Measurements from ENCODE around the gene FIGNL2. TPM values are rescaled to one million over a fixed set of nuclear protein-coding genes. Genes with fewer than 3 reads are reported as not detected.

Gene FIGNL2
- polyA plus RNA-seq, 1 experiment = 0.26 TPM

DNA sequence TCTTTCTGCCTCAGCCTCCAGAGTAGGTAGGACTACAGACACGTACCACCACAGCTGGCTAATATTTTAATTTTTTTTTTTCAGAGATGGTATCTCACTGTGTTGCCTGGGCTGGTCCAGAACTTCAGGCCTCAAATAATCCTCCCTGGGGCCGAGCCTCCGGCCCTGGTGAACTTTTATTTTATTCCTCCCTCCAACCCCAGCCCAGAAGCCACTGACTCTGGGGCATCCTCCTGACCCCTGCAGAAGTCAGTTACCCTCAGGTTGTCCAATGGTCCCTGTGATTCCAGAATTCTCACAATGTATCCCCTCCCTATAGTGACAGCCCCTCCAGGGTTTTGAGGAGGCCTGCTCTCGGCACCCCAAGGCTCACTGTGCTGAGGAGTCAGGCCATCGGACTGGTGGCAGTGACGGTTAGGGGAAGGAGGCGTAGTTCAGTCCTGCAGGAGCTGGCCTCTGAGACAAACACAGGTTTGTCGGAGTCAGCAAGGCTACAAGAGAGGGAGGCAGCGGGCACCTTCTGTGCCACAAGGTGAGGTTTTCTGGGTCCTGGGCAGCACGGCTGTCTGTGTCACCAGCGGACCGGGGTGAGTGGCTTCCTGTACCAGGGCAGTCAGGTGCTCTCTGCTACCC lies 19.4 kb upstream of the FIGNL2 start:
- no peak for DNase-seq (ENCODE audit: low read depth, low spot score)
- Histone ChIP-seq H3K27ac (ENCODE audit: low read depth, low read length) (no peak overlapping the region), H3K9me3 (ENCODE audit: control insufficient read depth, insufficient read depth, low read length) (no peaks in the 10 kb centered on the region; the same call in 1 of the 2 replicates), H3K27me3 (ENCODE audit: control insufficient read depth, insufficient read depth, low read length) (peaks cover 22% of the 10 kb centered on the region), H3K4me3 (ENCODE audit: low read depth, low read length) (no peak overlapping the region)
- TF ChIP-seq, protein P1, sequence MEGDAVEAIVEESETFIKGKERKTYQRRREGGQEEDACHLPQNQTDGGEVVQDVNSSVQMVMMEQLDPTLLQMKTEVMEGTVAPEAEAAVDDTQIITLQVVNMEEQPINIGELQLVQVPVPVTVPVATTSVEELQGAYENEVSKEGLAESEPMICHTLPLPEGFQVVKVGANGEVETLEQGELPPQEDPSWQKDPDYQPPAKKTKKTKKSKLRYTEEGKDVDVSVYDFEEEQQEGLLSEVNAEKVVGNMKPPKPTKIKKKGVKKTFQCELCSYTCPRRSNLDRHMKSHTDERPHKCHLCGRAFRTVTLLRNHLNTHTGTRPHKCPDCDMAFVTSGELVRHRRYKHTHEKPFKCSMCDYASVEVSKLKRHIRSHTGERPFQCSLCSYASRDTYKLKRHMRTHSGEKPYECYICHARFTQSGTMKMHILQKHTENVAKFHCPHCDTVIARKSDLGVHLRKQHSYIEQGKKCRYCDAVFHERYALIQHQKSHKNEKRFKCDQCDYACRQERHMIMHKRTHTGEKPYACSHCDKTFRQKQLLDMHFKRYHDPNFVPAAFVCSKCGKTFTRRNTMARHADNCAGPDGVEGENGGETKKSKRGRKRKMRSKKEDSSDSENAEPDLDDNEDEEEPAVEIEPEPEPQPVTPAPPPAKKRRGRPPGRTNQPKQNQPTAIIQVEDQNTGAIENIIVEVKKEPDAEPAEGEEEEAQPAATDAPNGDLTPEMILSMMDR (IDR thresholded peaks at IDR 0.05; ENCODE audit: low read depth, low read length) = no peak
- ChIA-PET CTCF (no interaction called here), POLR2A (no interaction called here)

DNA sequence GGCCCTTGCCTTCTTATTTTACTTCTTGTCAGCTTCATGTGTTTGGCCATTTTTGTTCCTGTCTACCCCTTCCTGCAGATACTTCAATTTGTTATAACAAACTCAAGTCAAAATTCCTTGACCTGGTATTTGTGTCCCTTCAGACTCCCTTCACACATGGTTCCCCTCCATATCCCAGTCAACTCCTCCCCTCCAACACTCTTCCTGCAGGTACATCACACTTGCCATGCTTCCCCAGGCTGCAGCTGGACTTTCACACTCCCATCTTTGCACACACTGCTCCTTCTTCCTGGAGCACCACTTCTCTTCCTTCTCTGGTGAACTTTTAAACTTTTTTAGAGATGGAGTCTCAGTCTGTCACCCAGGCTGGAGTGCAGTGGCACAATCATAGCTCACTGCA lies 18.9 kb upstream of the FIGNL2 start:
- ChIA-PET POLR2A (no interaction called here), CTCF (no interaction called here)
- Histone ChIP-seq H3K4me3 (ENCODE audit: low read depth, low read length) (no peak overlapping the region), H3K27ac (ENCODE audit: low read depth, low read length) (no peak overlapping the region), H3K9me3 (ENCODE audit: control insufficient read depth, insufficient read depth, low read length) (no peaks in the 10 kb centered on the region; the same call in 1 of the 2 replicates), H3K27me3 (ENCODE audit: control insufficient read depth, insufficient read depth, low read length) (peaks cover 22% of the 10 kb centered on the region)
- DNase-seq (ENCODE audit: low read depth, low spot score) = no peak
- TF ChIP-seq, protein P1 (IDR thresholded peaks at IDR 0.05; ENCODE audit: low read depth, low read length) = no peak

DNA sequence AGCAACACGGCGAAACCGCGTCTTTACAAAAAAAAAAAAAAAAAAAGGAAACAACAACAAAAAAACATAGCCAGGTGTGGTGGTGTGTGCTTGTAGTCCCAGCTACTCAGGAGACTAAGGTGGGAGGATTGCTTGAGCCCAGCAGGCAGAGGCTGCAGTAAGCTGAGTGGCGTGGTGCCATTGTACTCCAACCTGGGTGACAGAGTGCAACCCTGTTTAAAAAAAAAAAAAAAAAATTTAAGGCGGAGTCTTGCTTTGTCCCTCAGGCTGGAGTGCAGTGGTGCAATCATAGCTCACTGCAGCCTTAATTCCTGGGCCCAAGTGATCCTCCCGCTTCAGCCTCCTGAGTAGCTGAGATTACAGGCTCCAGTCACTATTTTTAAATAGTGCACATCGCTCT lies 18.2 kb upstream of the FIGNL2 start:
- no peak for DNase-seq (ENCODE audit: low read depth, low spot score)
- Histone ChIP-seq H3K27ac (ENCODE audit: low read depth, low read length) (no peak overlapping the region), H3K9me3 (ENCODE audit: control insufficient read depth, insufficient read depth, low read length) (no peaks in the 10 kb centered on the region; the same call in 1 of the 2 replicates), H3K27me3 (ENCODE audit: control insufficient read depth, insufficient read depth, low read length) (peaks cover 22% of the 10 kb centered on the region), H3K4me3 (ENCODE audit: low read depth, low read length) (no peak overlapping the region)
- TF ChIP-seq, protein P1 (IDR thresholded peaks at IDR 0.05; ENCODE audit: low read depth, low read length) = no peak
- ChIA-PET CTCF (interaction anchor here (0.7 kb wide), 2 partner anchors 9 to 190 kb away, joined by 3 to 4 read pairs; no protein-coding TSS in a partner anchor), POLR2A (interaction anchor here (0.7 kb wide), 2 partner anchors 203 to 1212 kb away, joined by 4 to 9 read pairs; partner anchors contain the start of genes ATG101 and SPRYD3)

DNA sequence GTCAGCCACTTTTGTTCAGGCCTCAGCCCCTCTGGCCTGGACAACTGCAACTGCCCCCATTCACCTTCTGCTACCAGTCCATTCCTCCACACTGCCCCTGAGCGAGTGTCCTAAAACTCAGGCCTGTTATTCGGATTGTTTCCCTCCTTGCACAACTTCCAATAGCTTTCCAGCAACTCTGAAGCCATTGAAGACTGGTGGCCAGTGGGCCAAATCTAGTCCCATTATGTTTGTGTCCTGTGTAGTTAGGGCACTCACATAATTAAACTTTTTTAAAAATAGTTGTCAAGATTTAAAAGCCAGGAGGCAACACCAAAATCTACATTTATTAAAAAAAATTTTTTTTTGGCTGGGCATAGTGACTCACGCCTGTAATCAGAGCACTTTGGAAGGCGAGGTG lies 17.8 kb upstream of the FIGNL2 start:
- no peak for DNase-seq (ENCODE audit: low read depth, low spot score)

More for the DNA sequence above, 17.8 kb upstream of the FIGNL2 start:
- Histone ChIP-seq H3K9me3 (ENCODE audit: control insufficient read depth, insufficient read depth, low read length) (no peaks in the 10 kb centered on the region; the same call in 1 of the 2 replicates), H3K27ac (ENCODE audit: low read depth, low read length) (no peak overlapping the region), H3K4me3 (ENCODE audit: low read depth, low read length) (no peak overlapping the region), H3K27me3 (ENCODE audit: control insufficient read depth, insufficient read depth, low read length) (peaks cover 22% of the 10 kb centered on the region)
- ChIA-PET CTCF (interaction anchor here (0.7 kb wide), 2 partner anchors 9 to 190 kb away, joined by 3 to 4 read pairs; no protein-coding TSS in a partner anchor), POLR2A (interaction anchor here (0.7 kb wide), 2 partner anchors 204 to 1213 kb away, joined by 4 to 9 read pairs; partner anchors contain the start of genes ATG101 and SPRYD3)
- TF ChIP-seq, protein P1 (IDR thresholded peaks at IDR 0.05; ENCODE audit: low read depth, low read length) = no peak

Measured in AG04450 (cell line).